GM19099 (cell line): ENCODE measurements around the gene SCART1.

ENCODE experiments used
- POLR2A ChIP-seq: IDR thresholded peaks from 3 replicates; pipeline ENCODE4 v1.6.1; 2011; ENCODE audit warnings: low read depth; ENCODE audit not compliant: insufficient read length; ENCODE audit errors: extremely low read depth

Gene SCART1

GRCh38 chr10:133453516-133454203 lies at the start of gene SCART1:
Gene SCART1 (plus strand): TSS chr10:133453945. CDS start chr10:133453998, 53 bp downstream.
- no peak for TF ChIP-seq POLR2A

- TF ChIP-seq POLR2A, result no peak
These were observed 48.5 kb upstream of the SCART1 start for GRCh38 chr10:133405272-133405671.

- TF ChIP-seq POLR2A, result no peak
These were observed 47.8 kb upstream of the SCART1 start for GRCh38 chr10:133405844-133406527.

- TF ChIP-seq POLR2A, result no peak
These were observed 42.0 kb upstream of the SCART1 start for GRCh38 chr10:133411523-133412380.

GRCh38 chr10:133412381-133412711 lies 41.4 kb upstream of the SCART1 start:
- no peak for TF ChIP-seq POLR2A

- no peak for TF ChIP-seq POLR2A
These were observed 38.0 kb upstream of the SCART1 start for GRCh38 chr10:133415752-133416151.

- no peak for TF ChIP-seq POLR2A
These were observed 35.3 kb upstream of the SCART1 start for GRCh38 chr10:133418289-133418993.

GRCh38 chr10:133419211-133419950 lies 34.4 kb upstream of the SCART1 start:
- no peak for TF ChIP-seq POLR2A

- no peak for TF ChIP-seq POLR2A
These were observed 33.7 kb upstream of the SCART1 start for GRCh38 chr10:133420028-133420427.

- no peak for TF ChIP-seq POLR2A
These were observed 33.2 kb upstream of the SCART1 start for GRCh38 chr10:133420579-133420978.

- TF ChIP-seq POLR2A, result no peak
These were observed 32.2 kb upstream of the SCART1 start for GRCh38 chr10:133421336-133422222.

- no peak for TF ChIP-seq POLR2A
These were observed 31.4 kb upstream of the SCART1 start for GRCh38 chr10:133422223-133422806.

- TF ChIP-seq POLR2A, result no peak
These were observed 30.7 kb upstream of the SCART1 start for GRCh38 chr10:133422807-133423771.
